Amniotic epithelial cell (primary cell): ENCODE measurements around the gene ILK.

Experiments used
- DNase-seq: peaks from one replicate; pipeline ENCODE4 v3.0.0-alpha.2; 2010; ENCODE audit warnings: low read depth

Gene ILK

GRCh38 chr11:6606471-6607189 lies 3.1 kb downstream of the ILK start:
- DNase-seq: peak; percentile 89

GRCh38 chr11:6607190-6607795 lies 3.7 kb downstream of the ILK start:
- peak; percentile 51 for DNase-seq

- no peak for DNase-seq
These were observed 4.4 kb downstream of the ILK start for GRCh38 chr11:6608011-6608410.

GRCh38 chr11:6608726-6609501 lies 5.3 kb downstream of the ILK start:
- peak; percentile 18 for DNase-seq

DNA sequence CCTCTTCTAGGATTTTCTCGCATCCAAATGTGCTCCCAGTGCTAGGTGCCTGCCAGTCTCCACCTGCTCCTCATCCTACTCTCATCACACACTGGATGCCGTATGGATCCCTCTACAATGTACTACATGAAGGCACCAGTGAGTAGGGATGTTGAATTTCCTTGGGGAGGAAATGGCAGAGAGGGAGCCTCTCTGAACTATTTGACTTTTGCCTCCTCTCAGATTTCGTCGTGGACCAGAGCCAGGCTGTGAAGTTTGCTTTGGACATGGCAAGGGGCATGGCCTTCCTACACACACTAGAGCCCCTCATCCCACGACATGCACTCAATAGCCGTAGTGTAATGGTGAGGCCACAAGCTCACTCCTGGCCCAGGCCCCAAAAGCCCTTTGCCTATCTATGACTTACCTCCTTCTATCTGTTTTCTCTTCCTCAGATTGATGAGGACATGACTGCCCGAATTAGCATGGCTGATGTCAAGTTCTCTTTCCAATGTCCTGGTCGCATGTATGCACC lies 6.0 kb downstream of the ILK start:
- no peak for DNase-seq

GRCh38 chr11:6610591-6610990 lies 7.0 kb downstream of the ILK start:
- DNase-seq: no peak

DNA sequence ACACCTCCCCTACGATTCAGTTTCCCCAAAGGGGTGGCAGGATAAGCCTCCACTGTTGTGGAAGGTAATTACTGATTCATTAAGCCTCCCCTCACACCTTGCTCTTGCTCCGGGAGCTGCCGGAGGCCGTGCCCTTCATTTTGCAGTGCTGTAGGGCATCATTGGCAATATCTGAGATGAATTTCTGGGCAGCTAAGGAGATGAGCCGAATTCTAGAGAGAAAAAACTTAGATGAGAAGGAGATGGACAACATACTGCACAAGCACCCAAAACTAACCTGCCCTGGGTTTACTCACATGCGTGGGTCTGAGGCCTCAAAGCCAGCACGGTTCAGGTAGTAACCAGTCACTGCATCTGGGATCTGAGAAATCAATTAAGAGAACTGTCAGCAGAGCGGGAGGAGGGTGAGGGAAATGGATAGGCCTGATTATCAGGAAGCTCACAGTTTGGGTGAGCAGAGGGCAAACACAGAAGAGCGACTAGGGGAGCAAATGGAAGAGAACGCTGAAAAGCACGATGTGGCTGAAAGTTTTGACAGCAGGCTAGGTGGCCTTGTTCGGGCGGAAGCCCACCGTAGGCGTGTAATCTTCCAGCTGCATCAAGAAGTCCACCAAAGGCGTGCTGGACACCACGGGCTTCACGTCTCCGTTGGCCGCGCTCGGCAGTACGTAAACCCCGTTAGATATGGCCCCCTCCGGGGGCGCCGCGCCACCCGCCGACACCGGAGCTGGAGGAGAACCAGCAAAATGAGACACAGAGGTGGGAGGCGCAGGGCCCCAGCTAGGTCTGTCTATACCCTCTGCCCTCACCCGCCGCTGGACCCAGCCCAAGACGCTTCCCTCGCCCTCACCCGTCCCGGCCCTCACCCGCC lies 7.8 kb downstream of the ILK start:
- DNase-seq: peak; percentile 19

GRCh38 chr11:6611963-6612212 lies 8.3 kb downstream of the ILK start:
- DNase-seq: no peak

DNA sequence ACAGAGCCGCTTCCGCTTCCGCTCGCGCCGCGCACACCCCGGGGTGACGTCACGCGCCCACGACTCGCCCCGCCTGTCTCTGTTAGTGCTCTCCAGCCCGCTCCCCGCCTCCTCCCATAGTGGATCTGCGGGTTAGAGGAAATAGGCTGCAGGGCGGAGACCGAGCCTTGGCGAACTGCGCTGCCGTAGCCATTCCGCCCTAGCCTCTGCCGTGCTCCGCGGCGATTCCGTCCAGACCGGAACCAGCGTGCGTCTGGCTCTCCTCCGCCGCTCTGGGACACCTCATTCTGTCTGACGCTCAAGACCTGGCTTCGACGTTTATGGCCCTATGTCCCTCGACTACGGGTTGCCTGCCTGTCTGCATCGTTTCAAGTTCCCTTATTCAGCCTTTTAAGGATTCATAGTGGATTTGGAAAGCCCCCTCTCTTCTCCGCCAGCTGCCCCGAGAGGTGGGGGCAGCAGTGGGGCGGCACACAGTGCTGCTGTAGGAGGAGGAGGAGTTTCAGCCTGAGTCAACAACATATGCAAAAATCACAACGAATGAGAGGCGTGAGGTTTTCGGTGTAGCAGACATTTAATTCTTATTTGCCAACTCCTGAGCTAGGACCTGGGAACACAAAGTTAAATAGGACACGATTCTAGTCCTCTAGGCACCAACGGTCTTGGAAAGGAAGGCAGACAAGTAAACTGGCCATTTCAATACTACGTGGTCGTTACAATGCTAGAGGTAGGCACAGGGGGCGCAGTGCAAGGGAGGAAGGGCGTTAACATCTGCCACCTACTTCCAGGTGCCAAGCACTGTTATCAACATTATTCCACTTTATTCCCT lies 8.9 kb downstream of the ILK start, which contains the start of gene TAF10:
TSS of gene TAF10 (minus strand) at position 4 of the 829 bp plus-strand sequence. CDS start 27 bp downstream, outside the sequence.
- peak; percentile 94 for DNase-seq

- no peak for DNase-seq
These were observed 9.9 kb downstream of the ILK start for GRCh38 chr11:6613496-6613895.

DNA sequence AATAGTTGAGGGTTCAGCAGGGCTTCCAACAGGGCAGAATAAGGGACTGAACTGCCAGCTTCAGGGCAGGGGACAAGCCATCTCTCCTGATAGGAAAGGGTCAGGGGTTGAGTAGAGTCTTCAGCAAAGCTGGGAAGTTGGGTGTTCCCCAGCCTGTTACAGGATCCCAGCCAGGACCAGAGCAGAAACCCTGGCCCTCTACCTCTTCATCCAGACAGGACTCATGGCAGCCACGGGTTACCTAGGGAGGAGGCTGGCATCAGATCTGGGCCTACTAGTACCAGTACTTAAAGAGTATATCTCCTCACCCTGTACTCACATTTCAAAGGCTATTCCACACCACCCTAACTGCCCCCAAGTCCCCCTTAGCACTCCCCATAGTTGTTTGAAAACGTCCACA lies 10.9 kb downstream of the ILK start:
- DNase-seq: no peak

DNA sequence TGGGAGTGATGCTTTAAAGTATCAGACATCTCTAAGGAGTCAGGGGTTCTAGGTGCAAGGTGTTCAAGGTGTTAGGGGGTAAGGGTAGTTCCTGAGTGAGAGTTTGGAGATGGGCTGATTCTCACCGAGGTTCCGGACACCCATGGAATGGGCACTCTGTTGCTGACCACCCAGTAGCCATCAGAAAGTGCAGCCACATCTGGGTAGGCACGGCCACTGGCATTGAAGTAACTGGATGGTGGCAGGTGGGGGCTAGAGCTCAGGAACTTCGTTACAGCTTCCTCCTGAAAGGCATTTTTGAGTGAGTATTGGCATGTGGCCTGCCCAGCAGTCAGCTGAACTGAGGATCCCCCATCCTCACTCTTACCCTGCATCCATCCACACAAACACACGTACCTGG lies 11.5 kb downstream of the ILK start:
- no peak for DNase-seq

GRCh38 chr11:6615882-6616585 lies 12.5 kb downstream of the ILK start:
- no peak for DNase-seq

- DNase-seq: no peak
These were observed 13.1 kb downstream of the ILK start for GRCh38 chr11:6616596-6617250.

DNA sequence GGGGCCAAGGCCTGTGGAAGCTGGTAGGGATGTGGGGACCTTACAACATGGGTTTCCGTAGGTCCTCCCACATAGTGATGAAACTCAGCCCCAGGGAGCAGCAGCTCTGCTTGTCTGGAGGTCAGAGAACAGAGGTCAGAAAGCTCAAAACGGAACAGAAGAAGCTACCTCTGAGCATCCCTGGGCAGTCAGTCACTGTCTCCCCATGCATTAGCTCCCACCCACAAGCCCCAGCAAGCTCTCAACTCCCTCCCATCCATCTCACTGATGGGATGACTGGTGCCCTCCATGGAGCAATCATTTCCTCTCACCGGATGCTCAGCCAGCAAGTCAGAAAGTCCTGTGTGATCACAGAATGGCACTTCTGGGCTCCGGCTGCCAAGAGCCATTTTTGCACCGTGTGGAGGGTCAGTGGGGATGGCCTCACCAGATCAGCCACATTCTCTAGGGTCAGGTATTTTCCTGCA lies 13.8 kb downstream of the ILK start:
- DNase-seq: no peak

DNA sequence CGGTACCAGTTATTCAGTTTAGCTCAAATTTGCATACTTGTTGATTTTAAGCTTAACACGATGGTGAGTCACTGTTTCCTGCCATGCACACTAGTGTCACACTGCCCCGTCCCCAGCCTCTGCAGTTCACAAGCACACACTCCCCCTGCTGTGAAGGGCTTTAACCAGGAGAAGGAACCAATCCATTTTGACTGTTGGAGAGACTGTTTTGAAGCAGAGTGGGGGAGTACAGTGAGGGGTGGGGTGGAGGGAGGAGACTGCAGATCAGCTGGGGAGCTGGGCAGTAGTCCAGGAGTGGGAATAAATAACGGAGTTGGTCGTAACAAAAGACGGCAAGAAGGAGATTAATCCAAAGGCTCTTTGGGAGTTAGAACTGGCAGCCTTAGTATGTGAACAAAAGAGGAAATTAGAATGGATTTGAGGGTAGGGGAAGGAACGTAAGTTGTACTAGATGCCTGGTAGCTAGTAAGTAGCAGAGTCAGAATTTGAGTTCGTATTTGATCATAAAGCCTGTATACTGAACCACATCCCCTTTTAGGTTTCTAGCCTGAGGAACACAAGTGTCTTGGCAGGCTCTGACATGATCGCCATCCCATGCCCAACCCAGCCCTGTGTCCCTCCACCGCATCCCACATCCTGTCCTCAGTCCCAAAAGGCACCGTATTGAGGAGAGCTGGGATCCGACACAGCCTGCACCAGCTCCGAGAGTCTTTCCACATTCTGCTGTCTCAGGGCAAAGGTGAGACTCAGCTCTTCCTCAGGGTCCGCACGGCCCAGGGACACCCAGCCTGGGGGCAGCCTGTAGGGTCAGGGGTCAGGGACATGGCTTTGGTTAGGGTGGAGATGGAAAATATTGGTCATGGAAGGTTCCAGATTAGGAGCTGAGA lies 14.8 kb downstream of the ILK start:
- peak; percentile 72 for DNase-seq

DNA sequence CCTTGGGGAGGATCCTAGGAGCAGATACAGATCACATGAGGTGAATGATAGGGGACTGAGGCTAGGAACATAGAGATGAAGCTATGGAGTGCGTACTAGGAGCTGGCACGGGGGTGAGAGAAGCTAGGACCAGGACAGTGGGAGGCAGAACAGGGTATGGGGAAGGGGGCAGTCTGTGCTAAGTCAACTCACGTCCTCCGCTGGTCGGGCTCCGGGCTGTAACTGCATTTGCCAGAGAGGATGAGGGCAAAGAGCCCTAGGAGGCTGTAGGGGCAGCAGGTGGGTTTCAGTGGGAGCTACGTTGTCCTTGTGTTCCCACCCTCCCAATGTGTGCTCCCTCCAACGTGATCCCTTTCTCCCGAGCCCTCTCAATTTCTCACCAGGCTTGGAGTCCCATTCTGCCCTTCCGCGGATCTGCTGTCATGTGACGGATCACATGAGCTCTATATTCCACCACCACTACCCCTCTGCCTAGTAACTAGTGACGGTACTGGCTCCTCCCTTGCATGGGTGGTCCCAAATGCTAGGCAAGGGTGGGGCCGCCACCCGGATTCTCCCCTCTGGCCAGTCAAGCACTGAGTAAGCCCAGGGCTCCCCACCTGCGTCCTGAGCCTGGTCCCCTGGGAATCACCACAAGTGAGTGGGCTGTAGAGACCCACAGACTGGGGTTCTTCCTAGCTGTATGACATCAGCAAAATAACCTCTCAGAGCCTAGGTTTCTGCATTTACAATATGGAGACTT lies 15.6 kb downstream of the ILK start, which contains the start of gene TPP1:
TSS of gene TPP1 (minus strand) at position 419 of the 742 bp plus-strand sequence. CDS start at position 397, 22 bp downstream.
- peak; percentile 89 for DNase-seq

- DNase-seq: no peak
These were observed 17.1 kb downstream of the ILK start for GRCh38 chr11:6620636-6621035.
